K562 (cell line): ENCODE data around the gene HAS3. TPM values are rescaled to one million over a fixed set of nuclear protein-coding genes. Genes with fewer than 3 reads are reported as not detected.
A peak's percentile ranks its signal among the peaks of the same experiment; 100 is the strongest.

Experiments
- ARID1B ChIP-seq: fragments of 450-650 bp; IDR thresholded peaks from 2 replicates; pipeline ENCODE4 v1.6.1; 2016; ENCODE audit warnings: antibody characterized with exemption, mild to moderate bottlenecking, inconsistent platforms
- CHD4 ChIP-seq: fragments of 200-600 bp; sonication (generic); IDR thresholded peaks from 3 replicates; pipeline ENCODE4 v1.6.1; 2012; ENCODE audit warnings: low read depth, mild to moderate bottlenecking, mixed read lengths, low read length, inconsistent platforms; ENCODE audit not compliant: insufficient read depth, insufficient replicate concordance, poor library complexity, severe bottlenecking
- CSDE1 ChIP-seq, 2 experiments: fragments of 450-650 bp; IDR thresholded peaks; 2 replicates each; pipeline ENCODE4 v1.6.1; 2016; ENCODE audit warnings: mild to moderate bottlenecking in 1 of 2
- ESRRA ChIP-seq: fragments of 450-650 bp; IDR thresholded peaks from 2 replicates; pipeline ENCODE4 v1.6.1; 2014; ENCODE audit warnings: low read depth, mild to moderate bottlenecking, moderate library complexity, borderline replicate concordance
- FIP1L1 ChIP-seq: fragments of 200-400 bp; formaldehyde crosslinking; IDR thresholded peaks from 2 replicates; pipeline ENCODE4 v1.6.1; 2018; ENCODE audit warnings: mild to moderate bottlenecking, low read depth, low read length; ENCODE audit not compliant: poor library complexity, severe bottlenecking
- GTF2E2 ChIP-seq: fragments of 200-800 bp; sonication (Bioruptor generic); IDR thresholded peaks from 2 replicates; pipeline ENCODE4 v1.6.1; 2016; ENCODE audit warnings: missing genetic modification characterization, missing compliant biosample characterization
- HDAC6 ChIP-seq: IDR thresholded peaks from 2 replicates; pipeline ENCODE4 v1.6.1; 2012; ENCODE audit warnings: low read depth, mild to moderate bottlenecking, control low read depth, inconsistent platforms, low read length, moderate library complexity
- HOXB6 ChIP-seq: fragments of 250-450 bp; sonication (Bioruptor Pico); IDR thresholded peaks from 2 replicates; pipeline ENCODE4 v1.5.1; 2022; ENCODE audit warnings: mild to moderate bottlenecking, borderline replicate concordance
- IFI16 ChIP-seq: fragments of 250-450 bp; sonication (Bioruptor Pico); IDR thresholded peaks from 2 replicates; pipeline ENCODE4 v2.1.2; 2022; ENCODE audit warnings: mild to moderate bottlenecking, inconsistent platforms
- PBX2 ChIP-seq, 2 experiments: IDR thresholded peaks in 1 of 2; conservative IDR thresholded peaks in 1 of 2; 2 replicates each; pipeline ENCODE4 v1.6.1; 2016; ENCODE audit warnings: low read depth in 2 of 2, mild to moderate bottlenecking in 1 of 2, missing compliant biosample characterization in 1 of 2, missing genetic modification characterization in 1 of 2, moderate library complexity in 1 of 2
- RBM17 ChIP-seq: fragments of 200-400 bp; formaldehyde crosslinking; IDR thresholded peaks from 2 replicates; pipeline ENCODE4 v1.6.1; 2017; ENCODE audit warnings: low read depth, mild to moderate bottlenecking, low read length, borderline replicate concordance
- SMARCC2 ChIP-seq: fragments of 450-650 bp; IDR thresholded peaks from 2 replicates; pipeline ENCODE4 v1.6.1; 2017; ENCODE audit warnings: antibody characterized with exemption, moderate library complexity, mild to moderate bottlenecking, low read depth
- SRSF1 ChIP-seq: fragments of 200-400 bp; formaldehyde crosslinking; IDR thresholded peaks from 2 replicates; pipeline ENCODE4 v1.6.1; 2017; ENCODE audit warnings: mild to moderate bottlenecking, low read depth, low read length, moderate library complexity
- TOE1 ChIP-seq, 2 experiments: fragments of 450-650 bp in 1 of 2; sonication (generic) in 1 of 2; formaldehyde crosslinking in 1 of 2; IDR thresholded peaks; 2 replicates each; pipeline versions ENCODE4 v1.7.1 to v1.8.0; 2016 to 2022; ENCODE audit warnings: borderline replicate concordance in 2 of 2, mild to moderate bottlenecking in 2 of 2, antibody characterized with exemption in 1 of 2, inconsistent platforms in 1 of 2, low read depth in 1 of 2, missing genetic modification reagents in 1 of 2, moderate library complexity in 1 of 2
- UBTF ChIP-seq, 2 experiments: IDR thresholded peaks; 2 replicates each; pipeline ENCODE4 v1.6.1; 2012; ENCODE audit warnings: improper control_type of control experiment in 2 of 2, low read depth in 2 of 2, low read length in 2 of 2, borderline replicate concordance in 1 of 2
- ZKSCAN1 ChIP-seq: fragments of 150-350 bp; IDR thresholded peaks from 2 replicates; pipeline ENCODE4 v1.6.1; 2016; ENCODE audit warnings: low read depth, low read length
- ZNF3 ChIP-seq: fragments of 250-450 bp; sonication (Bioruptor Pico); IDR thresholded peaks from 2 replicates; pipeline ENCODE4 v1.5.0; 2021; ENCODE audit warnings: mild to moderate bottlenecking, moderate library complexity
- ZNF324 ChIP-seq: fragments of 250-450 bp; sonication (Bioruptor Pico); IDR thresholded peaks from 2 replicates; pipeline ENCODE4 v1.4.0; 2020; ENCODE audit warnings: mild to moderate bottlenecking
- ZNF561 ChIP-seq: fragments of 450-650 bp; formaldehyde crosslinking; conservative IDR thresholded peaks from 2 replicates; pipeline ENCODE4 v1.4.0; 2020; ENCODE audit warnings: mild to moderate bottlenecking, moderate library complexity
- ZNF583 ChIP-seq: fragments of 250-450 bp; sonication (Bioruptor Pico); IDR thresholded peaks from 2 replicates; pipeline ENCODE4 v1.4.0; 2020
- ZNF589 ChIP-seq: fragments of 200-800 bp; sonication (Bioruptor generic); IDR thresholded peaks from 2 replicates; pipeline ENCODE4 v1.6.1; 2016; ENCODE audit warnings: low read depth, missing genetic modification characterization, missing compliant biosample characterization
- ZNF764 ChIP-seq: fragments of 250-450 bp; sonication (Bioruptor Pico); IDR thresholded peaks from 2 replicates; pipeline ENCODE4 v1.4.0; 2020; ENCODE audit warnings: low read depth, mild to moderate bottlenecking, moderate library complexity
- polyA plus RNA-seq, 8 experiments: library from polyadenylated mRNA; depleted of rRNA in 4 of 8; stranded (reverse) in 5 of 8; unstranded in 3 of 8; fragments of >200 nt; fragmentation: Nextera tagmentation in 2 of 8; fragmentation: Illumina TruSeq in 1 of 8; extraction: Ambion mirVana in 2 of 8; extraction: Trizol in 1 of 8; gene quantifications; 2 replicates each; pipeline versions ENCODE4 v1.2.1 to v1.2.3, GENCODE V29; 2011 to 2014; ENCODE audit warnings: inconsistent platforms in 1 of 8, missing spikeins in 1 of 8
- total RNA-seq, 7 experiments: library from RNA; depleted of rRNA in 6 of 7; stranded (reverse); fragments of >200 nt in 6 of 7; fragmentation: Illumina TruSeq in 2 of 7; extraction: Trizol in 2 of 7; gene quantifications; 2 replicates each; pipeline versions ENCODE4 v1.2.1 to v1.2.3, GENCODE V29; 2011 to 2021; ENCODE audit warnings: low replicate concordance in 1 of 7
- TF ChIP-seq, protein P1 (sequence below): sonication (generic); formaldehyde crosslinking; IDR thresholded peaks from 2 replicates; pipeline ENCODE4 v1.9.0; 2022; ENCODE audit warnings: mild to moderate bottlenecking, missing genetic modification reagents

The HAS3 gene
- total and polyA plus RNA-seq, 9 of the 15 experiments (the other 6 are each of a cell fraction or from before 2014, with no cell fraction given): 0.04 to 0.33 (median 0.13) TPM; not detected in 1

GRCh38 chr16:69131839-69132423, 26.5 kb downstream of the HAS3 start (continued):
- no peak for TF ChIP-seq CHD4
- TF ChIP-seq SRSF1: no peak
- TF ChIP-seq CSDE1 (IDR thresholded peaks at IDR 0.05): no peak
- TF ChIP-seq FIP1L1: no peak
- no peak for TF ChIP-seq HDAC6
- TF ChIP-seq ZNF583: no peak
- TF ChIP-seq, protein P1, sequence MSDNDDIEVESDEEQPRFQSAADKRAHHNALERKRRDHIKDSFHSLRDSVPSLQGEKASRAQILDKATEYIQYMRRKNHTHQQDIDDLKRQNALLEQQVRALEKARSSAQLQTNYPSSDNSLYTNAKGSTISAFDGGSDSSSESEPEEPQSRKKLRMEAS (CRISPR knock-in tag): no peak
- TF ChIP-seq PBX2 (CRISPR knock-in tag; IDR thresholded peaks at IDR 0.05; ENCODE audit: low read depth): no peak
- TF ChIP-seq PBX2 (tag; conservative IDR thresholded peaks at IDR 0.05; ENCODE audit: low read depth): no peak
- TF ChIP-seq IFI16 (CRISPR knock-in tag): no peak
- TF ChIP-seq ZNF589 (CRISPR knock-in tag): no peak
- no peak for TF ChIP-seq ZNF324 (CRISPR knock-in tag)
- no peak for TF ChIP-seq ZNF3 (CRISPR knock-in tag)
- no peak for TF ChIP-seq RBM17
- no peak for TF ChIP-seq ZNF561 (CRISPR knock-in tag)
- peak; percentile 77 for TF ChIP-seq TOE1 (IDR thresholded peaks at IDR 0.05; ENCODE audit: borderline replicate concordance)
- TF ChIP-seq TOE1 (CRISPR knock-in tag; IDR thresholded peaks at IDR 0.05; ENCODE audit: borderline replicate concordance, low read depth): no peak
- no peak for TF ChIP-seq ESRRA
- TF ChIP-seq GTF2E2 (tag): peak; percentile 70
- no peak for TF ChIP-seq SMARCC2
- no peak for TF ChIP-seq ZNF764 (CRISPR knock-in tag)
- no peak for TF ChIP-seq HOXB6 (CRISPR knock-in tag)
- no peak for TF ChIP-seq ZKSCAN1
- TF ChIP-seq ARID1B: peak; percentile 73; the same call in 1 of the 2 replicates
- peak in 1 of 2 experiments; percentile 73; a peak in 1 of 4 replicates for TF ChIP-seq UBTF (IDR thresholded peaks at IDR 0.05; ENCODE audit: borderline replicate concordance in 1 of 2, low read depth in 2 of 2, low read length in 2 of 2)
